ENCODE measurements around the gene VEPH1. TPM values are rescaled to one million over a fixed set of nuclear protein-coding genes. Genes with fewer than 3 reads are reported as not detected.
A peak's percentile ranks its signal among the peaks of the same experiment; 100 is the strongest.

Gene VEPH1
- total RNA-seq, 4 donors from 2014 or later: 0.07 TPM; not detected in 3

GRCh38 chr3:157240408-157240807 lies 262.8 kb downstream of the VEPH1 start:
- in situ Hi-C loops (cut with MboI; ENCODE audit: low sequenced_read_pairs in 4 of 4): no loop called here
- intact Hi-C loops (cut with DNase I; ENCODE audit: low total_unique reads): no loop called here
- no peak for ATAC-seq

GRCh38 chr3:157239082-157239704 lies 264.0 kb downstream of the VEPH1 start:
- no peaks in the 10 kb centered on the region for H3K9me3 ChIP-seq
- peak; percentile 10 to 34 for DNase-seq
- H3K4me3 ChIP-seq: no peak overlapping the region
- in situ Hi-C loops (cut with MboI; ENCODE audit: low sequenced_read_pairs in 4 of 4): no loop called here
- H3K36me3 ChIP-seq: no peaks in the 10 kb centered on the region
- TF ChIP-seq POLR2A (IDR thresholded peaks at IDR 0.05) (no peak), CTCF (IDR thresholded peaks at IDR 0.05 in 4 of 5, conservative IDR thresholded peaks at IDR 0.05 in 1 of 5) (peak; percentile 19 to 67 (median 46))
- no peak overlapping the region for H3K27ac ChIP-seq
- intact Hi-C loops (cut with DNase I; ENCODE audit: low total_unique reads): no loop called here
- no peaks in the 10 kb centered on the region for H3K27me3 ChIP-seq
- ATAC-seq: peak in 1 of 2 donors; percentile 72
- no peaks in the 10 kb centered on the region for H3K4me1 ChIP-seq

More at GRCh38 chr3:157240408-157240807, 262.8 kb downstream of the VEPH1 start:
- Histone ChIP-seq H3K9me3 (no peaks in the 10 kb centered on the region), H3K4me3 (no peak overlapping the region), H3K27me3 (no peaks in the 10 kb centered on the region), H3K27ac (no peak overlapping the region), H3K4me1 (no peaks in the 10 kb centered on the region), H3K36me3 (no peaks in the 10 kb centered on the region)
- no peak for DNase-seq
- no peak for TF ChIP-seq POLR2A (IDR thresholded peaks at IDR 0.05)
- no peak for TF ChIP-seq CTCF (IDR thresholded peaks at IDR 0.05 in 4 of 5, conservative IDR thresholded peaks at IDR 0.05 in 1 of 5)

GRCh38 chr3:157238457-157238856 lies 264.8 kb downstream of the VEPH1 start:
- no peak overlapping the region for H3K27ac ChIP-seq
- no peaks in the 10 kb centered on the region for H3K4me1 ChIP-seq
- in situ Hi-C loops (cut with MboI; ENCODE audit: low sequenced_read_pairs in 4 of 4) (no loop called here), intact Hi-C loops (cut with DNase I; ENCODE audit: low total_unique reads) (no loop called here)
- H3K36me3 ChIP-seq: no peaks in the 10 kb centered on the region
- H3K9me3 ChIP-seq: no peaks in the 10 kb centered on the region
- no peak overlapping the region for H3K4me3 ChIP-seq
- TF ChIP-seq CTCF (IDR thresholded peaks at IDR 0.05 in 4 of 5, conservative IDR thresholded peaks at IDR 0.05 in 1 of 5): no peak
- no peak for TF ChIP-seq POLR2A (IDR thresholded peaks at IDR 0.05)
- ATAC-seq (no peak), DNase-seq (no peak)
- no peaks in the 10 kb centered on the region for H3K27me3 ChIP-seq

- DNase-seq: no peak
- Histone ChIP-seq H3K9me3 (no peaks in the 10 kb centered on the region), H3K4me3 (no peak overlapping the region), H3K27me3 (no peaks in the 10 kb centered on the region), H3K27ac (no peak overlapping the region), H3K36me3 (no peaks in the 10 kb centered on the region), H3K4me1 (no peaks in the 10 kb centered on the region)
- intact Hi-C loops (cut with DNase I; ENCODE audit: low total_unique reads): no loop called here
- no peak for ATAC-seq
- in situ Hi-C loops (cut with MboI; ENCODE audit: low sequenced_read_pairs in 4 of 4): no loop called here
- TF ChIP-seq CTCF (IDR thresholded peaks at IDR 0.05 in 4 of 5, conservative IDR thresholded peaks at IDR 0.05 in 1 of 5) (no peak), POLR2A (IDR thresholded peaks at IDR 0.05) (no peak)
Observed at GRCh38 chr3:157237886-157238285, 265.3 kb downstream of the VEPH1 start.

GRCh38 chr3:157235291-157235690 lies 267.9 kb downstream of the VEPH1 start:
- in situ Hi-C loops (cut with MboI; ENCODE audit: low sequenced_read_pairs in 4 of 4): no loop called here

More at GRCh38 chr3:157235291-157235690, 267.9 kb downstream of the VEPH1 start:
- Histone ChIP-seq H3K9me3 (no peaks in the 10 kb centered on the region), H3K4me1 (no peaks in the 10 kb centered on the region), H3K27ac (no peak overlapping the region), H3K4me3 (no peak overlapping the region), H3K36me3 (no peaks in the 10 kb centered on the region), H3K27me3 (no peaks in the 10 kb centered on the region)
- intact Hi-C loops (cut with DNase I; ENCODE audit: low total_unique reads): no loop called here
- TF ChIP-seq POLR2A (IDR thresholded peaks at IDR 0.05) (no peak), CTCF (IDR thresholded peaks at IDR 0.05 in 4 of 5, conservative IDR thresholded peaks at IDR 0.05 in 1 of 5) (no peak)
- ATAC-seq (no peak), DNase-seq (no peak)

Data from gastrocnemius medialis (tissue), 4 donors.